Measurements from ENCODE around the gene TMX2. TPM values are rescaled to one million over a fixed set of nuclear protein-coding genes. Genes with fewer than 3 reads are reported as not detected.

TMX2 gene
- total and polyA plus RNA-seq, 12 donors, result 45.4 to 105 (median 69.0) TPM

GRCh38 chr11:57764972-57765371 is 52.6 kb downstream of the TMX2 start:
- no peak for ATAC-seq
- Histone ChIP-seq H3K9me3 (no peaks in the 10 kb centered on the region), H3K27ac (peak overlapping the region in 8 of 10 donors; percentile 13 to 98 (median 94)), H3K27me3 (no peaks in the 10 kb centered on the region), H3K4me1 (peaks cover 14 to 68% (median 57%) of the 10 kb centered on the region in 9 donors), H3K36me3 (peaks cover 0 to 5% (median 0%) of the 10 kb centered on the region in 9 donors), H3K4me3 (peak overlapping the region in 9 of 10 donors; percentile 61 to 84 (median 70))
- WGBS, 2 donors, result 4 to 5% methylated on average over 2 of the region's 2 CpGs
- intact Hi-C loops (cut with DNase I), result loop anchor here in 5 of 10 donors (5.0 kb wide), 2 partner anchors 32 to 37 kb away; no protein-coding TSS in a partner anchor
- no peak for DNase-seq
- TF ChIP-seq, protein P1, sequence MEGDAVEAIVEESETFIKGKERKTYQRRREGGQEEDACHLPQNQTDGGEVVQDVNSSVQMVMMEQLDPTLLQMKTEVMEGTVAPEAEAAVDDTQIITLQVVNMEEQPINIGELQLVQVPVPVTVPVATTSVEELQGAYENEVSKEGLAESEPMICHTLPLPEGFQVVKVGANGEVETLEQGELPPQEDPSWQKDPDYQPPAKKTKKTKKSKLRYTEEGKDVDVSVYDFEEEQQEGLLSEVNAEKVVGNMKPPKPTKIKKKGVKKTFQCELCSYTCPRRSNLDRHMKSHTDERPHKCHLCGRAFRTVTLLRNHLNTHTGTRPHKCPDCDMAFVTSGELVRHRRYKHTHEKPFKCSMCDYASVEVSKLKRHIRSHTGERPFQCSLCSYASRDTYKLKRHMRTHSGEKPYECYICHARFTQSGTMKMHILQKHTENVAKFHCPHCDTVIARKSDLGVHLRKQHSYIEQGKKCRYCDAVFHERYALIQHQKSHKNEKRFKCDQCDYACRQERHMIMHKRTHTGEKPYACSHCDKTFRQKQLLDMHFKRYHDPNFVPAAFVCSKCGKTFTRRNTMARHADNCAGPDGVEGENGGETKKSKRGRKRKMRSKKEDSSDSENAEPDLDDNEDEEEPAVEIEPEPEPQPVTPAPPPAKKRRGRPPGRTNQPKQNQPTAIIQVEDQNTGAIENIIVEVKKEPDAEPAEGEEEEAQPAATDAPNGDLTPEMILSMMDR (IDR thresholded peaks at IDR 0.05), result no peak

DNA sequence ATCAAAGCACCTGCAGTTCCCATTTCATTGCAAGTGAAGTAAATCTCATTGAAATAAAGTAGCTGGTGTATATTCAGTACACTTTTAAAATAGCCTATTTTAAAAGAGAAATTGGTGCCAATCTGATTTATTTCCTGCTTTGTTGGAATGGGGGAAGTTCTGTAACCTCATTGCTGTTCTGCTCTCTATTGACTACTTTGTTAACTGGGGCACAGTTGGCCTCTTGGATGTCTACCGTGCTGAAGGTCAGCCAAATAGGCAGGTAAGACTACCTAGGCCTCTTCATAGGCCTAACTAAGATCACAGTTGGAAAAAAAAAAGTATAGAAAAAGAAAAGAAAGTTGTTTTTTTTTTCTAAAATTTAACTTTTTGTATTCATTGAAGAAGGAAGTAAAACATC is 58.4 kb downstream of the TMX2 start:
- TF ChIP-seq, protein P1 (IDR thresholded peaks at IDR 0.05), result no peak
- Histone ChIP-seq H3K36me3 (peaks cover 0 to 5% (median 0%) of the 10 kb centered on the region in 9 donors), H3K9me3 (no peaks in the 10 kb centered on the region), H3K27me3 (no peaks in the 10 kb centered on the region), H3K4me1 (peaks cover 17 to 100% (median 89%) of the 10 kb centered on the region in 9 donors), H3K27ac (peak overlapping the region in 4 of 10 donors; percentile 12 to 32 (median 28)), H3K4me3 (no peak overlapping the region)
- intact Hi-C loops (cut with DNase I), result loop anchor here in 1 of 10 donors (10.0 kb wide), 1 partner anchor 254 kb away; the partner anchor contains the start of gene OR9Q1
- DNase-seq (no peak), ATAC-seq (no peak)
- 20 to 31% methylated on average over 1 of the region's 1 CpG for WGBS, 2 donors

GRCh38 chr11:57771365-57771764 is 59.0 kb downstream of the TMX2 start:
- H3K4me3 ChIP-seq, result no peak overlapping the region
- intact Hi-C loops (cut with DNase I), result loop anchor here in 1 of 10 donors (10.0 kb wide), 1 partner anchor 253 kb away; the partner anchor contains the start of gene OR9Q1
- TF ChIP-seq, protein P1 (IDR thresholded peaks at IDR 0.05), result no peak
- no peak for ATAC-seq
- H3K36me3 ChIP-seq, result peaks cover 0 to 5% (median 0%) of the 10 kb centered on the region in 9 donors
- WGBS, 2 donors, result 87 to 91% methylated on average over 3 of the region's 3 CpGs
- H3K9me3 ChIP-seq, result no peaks in the 10 kb centered on the region
- peaks cover 15 to 100% (median 89%) of the 10 kb centered on the region in 9 donors for H3K4me1 ChIP-seq
- no peak for DNase-seq
- no peaks in the 10 kb centered on the region for H3K27me3 ChIP-seq
- peak overlapping the region in 3 of 10 donors; percentile 12 to 32 (median 19) for H3K27ac ChIP-seq

DNA sequence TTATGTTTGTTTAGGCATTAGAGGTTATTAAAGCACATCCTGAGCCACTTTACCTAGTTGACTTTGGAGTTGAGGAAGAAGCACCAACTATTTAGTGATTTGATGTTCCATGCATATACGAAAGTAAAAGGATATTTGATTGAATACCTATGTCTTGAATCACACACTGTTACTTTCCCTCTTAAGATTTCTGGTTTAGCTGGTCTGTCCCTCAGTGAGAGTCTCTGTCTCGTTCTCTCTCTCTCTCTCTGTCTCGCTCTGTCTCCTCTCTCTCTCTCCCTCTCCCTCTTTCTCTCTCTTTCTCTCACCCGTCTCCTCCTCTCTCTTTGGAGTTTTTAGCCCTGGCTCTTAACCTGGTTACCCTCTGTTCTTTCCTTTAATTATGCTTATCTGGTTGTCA is 60.2 kb downstream of the TMX2 start:
- H3K27ac ChIP-seq, result peak overlapping the region in 3 of 10 donors; percentile 3 to 93 (median 53)
- 51 to 59% methylated on average over 4 of the region's 4 CpGs for WGBS, 2 donors

More for the DNA sequence above, 60.2 kb downstream of the TMX2 start:
- Histone ChIP-seq H3K27me3 (no peaks in the 10 kb centered on the region), H3K4me1 (peaks cover 24 to 100% (median 94%) of the 10 kb centered on the region in 9 donors), H3K4me3 (no peak overlapping the region), H3K9me3 (no peaks in the 10 kb centered on the region), H3K36me3 (no peaks in the 10 kb centered on the region)
- TF ChIP-seq, protein P1 (IDR thresholded peaks at IDR 0.05), result no peak
- intact Hi-C loops (cut with DNase I), result loop anchor here in 1 of 10 donors (10.0 kb wide), 1 partner anchor 252 kb away; the partner anchor contains the start of gene OR9Q1
- DNase-seq (no peak), ATAC-seq (no peak)

Measured in heart right ventricle (tissue), 16 donors.